Panc1 (cell line): ENCODE results near the gene KCNC1. TPM values are rescaled to one million over a fixed set of nuclear protein-coding genes. Genes with fewer than 3 reads are reported as not detected.

Experiments
- ATAC-seq: fragments of 200-7000 bp; cut with Tn5 transposase; 2 replicates; pipeline ENCODE4 v1.9.1; 2020; ENCODE audit warnings: mild to moderate bottlenecking, moderate library complexity
- BruUV-seq: library from RNA; stranded (reverse); fragments of 400-500 nt; replicated peaks from 2 replicates; lab custom pipeline; 2021; lab: Mats Ljungman, UMichigan
- CTCF ChIA-PET: fragments of 300-600 bp; sonication (Branson Sonifier 250); formaldehyde crosslinking; loops from one replicate; lab custom pipeline; 2022; ENCODE audit warnings: antibody characterized with exemption; lab: Charles Lee
- POLR2A ChIA-PET: fragments of 300-600 bp; sonication (Branson Sonifier 250); formaldehyde crosslinking; loops from one replicate; lab custom pipeline; 2022; ENCODE audit warnings: antibody characterized with exemption; lab: Charles Lee
- DNase-seq: peaks from one replicate; pipeline ENCODE4 v3.0.0-alpha.2; 2010; ENCODE audit warnings: low read depth, low spot score
- H3K27ac ChIP-seq: 2 replicates; pipeline ENCODE4 v1.5.1; 2011; ENCODE audit warnings: mild to moderate bottlenecking, low read length, inconsistent platforms
- H3K27me3 ChIP-seq: fragments of 200-500 bp; sonication (Bioruptor generic); 2 replicates; pipeline ENCODE4 v1.6.0; 2014; ENCODE audit warnings: low read length, inconsistent platforms; ENCODE audit not compliant: control insufficient read depth, insufficient read depth
- H3K36me3 ChIP-seq: fragments of 200-500 bp; sonication (Bioruptor generic); 2 replicates; pipeline ENCODE4 v1.5.1; 2014; ENCODE audit warnings: inconsistent platforms, mild to moderate bottlenecking, low read length, moderate library complexity; ENCODE audit not compliant: control insufficient read depth, insufficient read depth
- H3K4me1 ChIP-seq: 2 replicates; pipeline ENCODE4 v1.5.1; 2011; ENCODE audit warnings: inconsistent platforms, mild to moderate bottlenecking, low read length, moderate library complexity; ENCODE audit not compliant: control insufficient read depth, insufficient read depth
- H3K4me3 ChIP-seq, 2 experiments: 2 replicates each; pipeline ENCODE4 v1.5.1; 2011 to 2012; ENCODE audit warnings: low read depth in 2 of 2, low read length in 2 of 2, mild to moderate bottlenecking in 2 of 2, inconsistent platforms in 1 of 2, moderate library complexity in 1 of 2
- H3K9me3 ChIP-seq: fragments of 200-500 bp; sonication (Bioruptor generic); 2 replicates; pipeline ENCODE4 v1.5.1; 2014; ENCODE audit warnings: low read depth, mild to moderate bottlenecking, inconsistent platforms, low read length, moderate library complexity; ENCODE audit not compliant: control insufficient read depth, insufficient read depth
- CTCF ChIP-seq: fragments of 450-650 bp; IDR thresholded peaks from 2 replicates; pipeline ENCODE4 v1.5.1; 2017; ENCODE audit warnings: mild to moderate bottlenecking
- POLR2AphosphoS5 ChIP-seq: IDR thresholded peaks from 2 replicates; pipeline ENCODE4 v1.6.1; 2012; ENCODE audit warnings: mild to moderate bottlenecking, low read depth, low read length, moderate library complexity
- REST ChIP-seq, 2 experiments: IDR thresholded peaks; 2 replicates each; pipeline ENCODE4 v1.6.1; 2011 to 2012; ENCODE audit warnings: low read depth in 2 of 2, control low read depth in 1 of 2, low read length in 1 of 2, mild to moderate bottlenecking in 1 of 2, moderate library complexity in 1 of 2; ENCODE audit not compliant: insufficient read depth in 1 of 2
- SIN3A ChIP-seq: IDR thresholded peaks from 2 replicates; pipeline ENCODE4 v1.6.1; 2012; ENCODE audit warnings: low read depth, mild to moderate bottlenecking, low read length, moderate library complexity, borderline replicate concordance; ENCODE audit not compliant: insufficient read depth
- TCF7L2 ChIP-seq: IDR thresholded peaks from 2 replicates; pipeline ENCODE4 v1.6.1; 2011; ENCODE audit warnings: mild to moderate bottlenecking, low read depth, low read length, inconsistent platforms
- in situ Hi-C: cut with HindIII; loops from 2 replicates; pipeline ENCODE4 v1.10.0; 2016; ENCODE audit warnings: low sequenced_read_pairs, low pct_unique_long_range_greater_than_20kb
- intact Hi-C: fragments of 100-400 bp; cut with micrococcal nuclease; formaldehyde crosslinking; loops from one replicate; pipeline ENCODE4 v1.10.0; 2022; ENCODE audit not compliant: unreplicated experiment
- total RNA-seq: library from RNA; stranded (reverse); gene quantifications from one replicate; pipeline ENCODE4 v1.2.1, GENCODE V29; 2021; ENCODE audit not compliant: unreplicated experiment

KCNC1 gene
- total RNA-seq, 1 experiment from 2014 or later: 0.95 TPM

DNA sequence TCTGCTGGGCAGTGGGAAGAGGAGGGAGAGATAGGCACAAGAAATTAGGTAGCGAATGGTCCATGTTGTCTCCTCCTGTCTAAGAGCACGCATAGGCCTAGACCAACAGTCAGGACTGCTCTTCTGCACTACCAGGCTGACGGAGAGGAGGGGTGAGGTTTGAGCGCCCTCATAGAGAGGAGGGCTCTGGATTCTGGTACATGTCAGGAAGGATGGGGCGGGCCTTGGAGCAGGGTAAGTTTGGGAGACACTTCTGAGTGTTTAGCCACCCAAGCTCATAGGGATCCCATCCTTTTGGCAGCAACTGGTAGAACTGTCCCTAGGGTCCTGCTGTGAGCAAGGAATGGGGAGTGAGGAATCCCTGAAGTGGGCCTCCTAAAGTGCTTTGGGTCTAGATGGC lies 60.4 kb downstream of the KCNC1 start:
- no TSS peak for BruUV-seq
- no peak for DNase-seq
- H3K4me1 ChIP-seq: no peaks in the 10 kb centered on the region
- no peaks in the 10 kb centered on the region for H3K27me3 ChIP-seq
- H3K36me3 ChIP-seq: no peaks in the 10 kb centered on the region
- H3K4me3 ChIP-seq: no peak overlapping the region
- H3K9me3 ChIP-seq: no peaks in the 10 kb centered on the region
- ATAC-seq: no peak
- no peak overlapping the region for H3K27ac ChIP-seq
- TF ChIP-seq POLR2AphosphoS5 (no peak), REST (IDR thresholded peaks at IDR 0.05; ENCODE audit: insufficient read depth in 1 of 2, low read depth in 2 of 2, low read length in 1 of 2) (no peak), TCF7L2 (no peak), CTCF (no peak), SIN3A (no peak)
- in situ Hi-C loops (no loop called here), intact Hi-C loops (no loop called here)
- ChIA-PET CTCF (no interaction called here), POLR2A (no interaction called here)

GRCh38 chr11:17796154-17796553 lies 61.6 kb downstream of the KCNC1 start:
- no peaks in the 10 kb centered on the region for H3K36me3 ChIP-seq
- ChIA-PET POLR2A (no interaction called here), CTCF (no interaction called here)
- no TSS peak for BruUV-seq
- in situ Hi-C loops (no loop called here), intact Hi-C loops (no loop called here)
- H3K4me3 ChIP-seq: no peak overlapping the region
- DNase-seq (no peak), ATAC-seq (no peak)
- H3K27me3 ChIP-seq: no peaks in the 10 kb centered on the region
- TF ChIP-seq REST (IDR thresholded peaks at IDR 0.05; ENCODE audit: insufficient read depth in 1 of 2, low read depth in 2 of 2, low read length in 1 of 2) (no peak), SIN3A (no peak), POLR2AphosphoS5 (no peak), TCF7L2 (no peak), CTCF (no peak)
- no peak overlapping the region for H3K27ac ChIP-seq
- no peaks in the 10 kb centered on the region for H3K4me1 ChIP-seq
- H3K9me3 ChIP-seq: no peaks in the 10 kb centered on the region
